ENCODE results near the gene GSX2. TPM values are rescaled to one million over a fixed set of nuclear protein-coding genes. Genes with fewer than 3 reads are reported as not detected.

Gene GSX2
- total RNA-seq, 1 donor from 2014 or later = not detected

GRCh38 chr4:54058171-54058570 is 41.8 kb upstream of the GSX2 start:
- Histone ChIP-seq H3K4me1 (peaks cover 73% of the 10 kb centered on the region), H3K27ac (no peak overlapping the region), H3K9me3 (no peaks in the 10 kb centered on the region), H3K27me3 (ENCODE audit: low read depth) (no peaks in the 10 kb centered on the region), H3K4me3 (no peak overlapping the region), H3K36me3 (no peaks in the 10 kb centered on the region)
- ATAC-seq = no peak
- intact Hi-C loops (cut with DNase I) = no loop called here
- TF ChIP-seq CTCF (IDR thresholded peaks at IDR 0.05) = no peak
- no peak for DNase-seq

DNA sequence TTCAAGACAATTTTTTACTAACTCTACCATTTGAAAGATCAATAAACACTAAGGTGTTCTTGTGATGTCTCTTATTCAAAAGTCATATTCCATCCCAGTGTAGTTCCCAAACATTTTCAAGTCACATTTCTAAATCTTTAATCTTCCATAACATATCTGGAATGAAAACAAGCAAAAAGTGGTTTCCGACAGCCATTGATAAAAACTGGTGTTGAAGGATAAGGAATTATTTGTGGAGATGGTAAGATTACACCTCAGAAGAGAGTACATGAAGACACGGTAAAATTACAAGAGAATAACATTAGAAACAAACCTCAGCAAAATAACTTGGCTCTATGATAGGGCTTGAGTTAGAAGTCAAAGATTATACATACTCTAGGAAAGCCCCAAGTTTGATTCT is 39.8 kb upstream of the GSX2 start:
- Histone ChIP-seq H3K36me3 (no peaks in the 10 kb centered on the region), H3K9me3 (no peaks in the 10 kb centered on the region), H3K4me3 (no peak overlapping the region), H3K27ac (no peak overlapping the region), H3K27me3 (ENCODE audit: low read depth) (no peaks in the 10 kb centered on the region), H3K4me1 (peaks cover 76% of the 10 kb centered on the region)
- DNase-seq (no peak), ATAC-seq (no peak)
- intact Hi-C loops (cut with DNase I) = no loop called here
- TF ChIP-seq CTCF (IDR thresholded peaks at IDR 0.05) = no peak

- no peak overlapping the region for H3K27ac ChIP-seq
- intact Hi-C loops (cut with DNase I) = no loop called here
- H3K27me3 ChIP-seq (ENCODE audit: low read depth) = no peaks in the 10 kb centered on the region
- no peaks in the 10 kb centered on the region for H3K9me3 ChIP-seq
- H3K36me3 ChIP-seq = no peaks in the 10 kb centered on the region
- ATAC-seq = no peak
- TF ChIP-seq CTCF (IDR thresholded peaks at IDR 0.05) = no peak
- peak overlapping the region; percentile 90 for H3K4me3 ChIP-seq
- peaks cover 79% of the 10 kb centered on the region for H3K4me1 ChIP-seq
- DNase-seq = no peak
Measured at GRCh38 chr4:54061067-54061466, 38.9 kb upstream of the GSX2 start.

DNA sequence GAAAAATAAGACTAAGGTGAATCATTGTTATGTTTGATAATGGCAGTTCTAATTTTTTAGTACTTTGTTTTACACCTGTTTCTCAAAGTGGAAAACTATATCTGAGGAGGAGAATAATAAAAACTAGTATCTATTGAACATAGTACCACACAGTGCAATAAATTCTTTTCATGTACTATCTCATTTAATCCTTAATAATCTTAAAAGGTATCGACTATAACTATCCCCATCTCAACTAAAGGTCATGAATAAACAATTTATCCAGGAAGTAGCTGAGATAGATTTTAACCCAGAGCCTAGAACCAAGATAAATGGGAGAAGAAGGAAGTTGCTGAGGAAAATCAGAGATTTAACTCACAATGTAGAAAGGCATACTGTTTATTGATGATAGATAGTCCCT is 38.1 kb upstream of the GSX2 start:
- TF ChIP-seq CTCF (IDR thresholded peaks at IDR 0.05) = no peak
- no peaks in the 10 kb centered on the region for H3K27me3 ChIP-seq (ENCODE audit: low read depth)
- H3K9me3 ChIP-seq = no peaks in the 10 kb centered on the region
- H3K27ac ChIP-seq = no peak overlapping the region
- ATAC-seq (no peak), DNase-seq (no peak)
- H3K4me1 ChIP-seq = peaks cover 77% of the 10 kb centered on the region
- peak overlapping the region; percentile 90 for H3K4me3 ChIP-seq
- intact Hi-C loops (cut with DNase I) = no loop called here
- no peaks in the 10 kb centered on the region for H3K36me3 ChIP-seq

DNA sequence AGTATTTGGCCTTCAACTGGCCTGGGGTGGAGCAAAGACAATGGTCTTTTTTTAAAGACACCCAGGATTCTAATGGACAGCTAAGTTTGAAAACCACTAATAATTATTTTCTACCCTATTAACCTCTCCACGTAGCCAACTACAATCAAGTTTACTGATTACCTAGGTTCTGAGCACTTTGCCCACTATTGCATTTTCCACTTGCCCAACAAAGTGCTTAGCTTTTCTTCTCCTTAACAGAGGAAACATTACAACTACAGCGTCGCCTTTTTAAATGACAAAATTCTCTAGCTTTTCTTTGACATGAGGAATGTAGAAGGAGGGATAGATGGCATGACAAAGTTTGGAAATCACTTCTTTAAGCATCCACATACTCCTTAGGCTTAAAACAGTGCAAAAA is 37.6 kb upstream of the GSX2 start:
- Histone ChIP-seq H3K9me3 (no peaks in the 10 kb centered on the region), H3K27me3 (ENCODE audit: low read depth) (no peaks in the 10 kb centered on the region), H3K4me3 (peak overlapping the region; percentile 90), H3K36me3 (no peaks in the 10 kb centered on the region), H3K27ac (no peak overlapping the region), H3K4me1 (peaks cover 72% of the 10 kb centered on the region)
- DNase-seq (no peak), ATAC-seq (no peak)
- intact Hi-C loops (cut with DNase I) = no loop called here
- TF ChIP-seq CTCF (IDR thresholded peaks at IDR 0.05) = no peak

DNA sequence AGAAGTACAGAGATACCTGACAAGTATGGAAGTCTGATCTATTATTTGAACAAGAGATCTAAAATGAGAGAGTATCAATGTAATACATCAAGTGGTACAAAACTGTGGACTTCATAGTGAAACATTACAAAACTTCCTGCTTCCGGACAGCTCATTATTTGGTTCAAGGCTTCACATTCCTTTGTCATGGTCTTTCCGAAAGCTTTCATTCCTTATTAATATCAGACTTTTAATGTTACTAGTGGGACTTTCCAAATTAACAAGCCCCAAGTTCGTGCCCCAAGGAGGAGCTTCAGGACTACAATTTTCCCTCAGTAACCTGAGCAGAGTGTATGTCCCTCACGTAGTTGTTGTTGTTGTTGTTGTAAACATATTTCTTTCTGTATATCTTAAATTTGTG is 36.7 kb upstream of the GSX2 start:
- intact Hi-C loops (cut with DNase I) = no loop called here
- peak overlapping the region; percentile 97 for H3K27ac ChIP-seq

More for the DNA sequence above, 36.7 kb upstream of the GSX2 start:
- H3K36me3 ChIP-seq = no peaks in the 10 kb centered on the region
- peaks cover 64% of the 10 kb centered on the region for H3K4me1 ChIP-seq
- H3K27me3 ChIP-seq (ENCODE audit: low read depth) = no peaks in the 10 kb centered on the region
- ATAC-seq (peak in 1 of 2 donors; percentile 11), DNase-seq (no peak)
- no peaks in the 10 kb centered on the region for H3K9me3 ChIP-seq
- TF ChIP-seq CTCF (IDR thresholded peaks at IDR 0.05) = no peak
- peak overlapping the region; percentile 90 for H3K4me3 ChIP-seq

All from lower lobe of right lung (tissue), 2 donors.